Measurements from ENCODE around the gene SRR. TPM values are rescaled to one million over a fixed set of nuclear protein-coding genes. Genes with fewer than 3 reads are reported as not detected.
A peak's percentile ranks its signal among the peaks of the same experiment; 100 is the strongest.
"Not testable (repeated sequence)": the region's sequence is repeated elsewhere in the genome, so short reads cannot be mapped to it uniquely, and the experiment has no call there.

The SRR gene
- total RNA-seq, 1 donor, result 20.6 TPM

DNA sequence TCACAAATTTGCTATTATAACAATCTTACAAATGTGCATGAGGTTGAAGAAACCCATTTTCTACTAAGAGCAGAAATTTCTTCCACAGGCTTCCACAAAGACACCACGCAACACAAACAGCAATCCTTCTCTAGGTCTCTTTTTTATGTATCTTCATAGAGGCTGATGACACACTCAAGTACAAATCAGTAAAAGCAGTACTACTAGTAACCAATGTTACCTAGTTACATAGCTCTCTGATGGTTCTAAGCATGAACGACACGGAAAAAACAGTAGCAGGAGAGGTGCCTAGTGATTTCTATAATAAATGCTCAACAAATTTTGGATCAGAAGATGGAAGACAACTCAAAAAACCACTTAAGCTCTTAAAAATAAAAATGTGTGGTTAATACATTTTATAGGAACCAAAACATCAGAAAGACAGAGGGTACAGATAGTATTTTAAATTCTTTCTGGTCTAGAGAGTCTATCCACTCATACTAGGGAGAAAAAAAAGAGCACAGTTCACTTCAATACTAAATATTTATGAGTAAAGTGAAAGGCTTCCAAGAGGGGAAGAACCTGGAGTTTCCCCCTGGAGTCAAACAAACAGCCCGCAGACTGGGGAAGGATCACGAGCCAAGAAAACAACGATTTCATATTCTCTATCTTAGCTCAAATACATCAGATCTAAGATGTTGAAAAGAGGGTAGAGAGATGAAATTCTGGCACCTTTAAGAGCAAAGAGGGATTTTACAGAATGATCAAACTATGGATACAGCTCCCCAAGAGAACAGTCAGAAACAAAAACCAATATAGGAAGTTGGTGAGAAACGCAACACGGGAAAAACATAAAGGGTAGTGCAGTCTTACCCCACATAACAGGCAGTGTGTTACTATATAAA, 40.3 kb upstream of the SRR start:
- TF ChIP-seq, protein P1, sequence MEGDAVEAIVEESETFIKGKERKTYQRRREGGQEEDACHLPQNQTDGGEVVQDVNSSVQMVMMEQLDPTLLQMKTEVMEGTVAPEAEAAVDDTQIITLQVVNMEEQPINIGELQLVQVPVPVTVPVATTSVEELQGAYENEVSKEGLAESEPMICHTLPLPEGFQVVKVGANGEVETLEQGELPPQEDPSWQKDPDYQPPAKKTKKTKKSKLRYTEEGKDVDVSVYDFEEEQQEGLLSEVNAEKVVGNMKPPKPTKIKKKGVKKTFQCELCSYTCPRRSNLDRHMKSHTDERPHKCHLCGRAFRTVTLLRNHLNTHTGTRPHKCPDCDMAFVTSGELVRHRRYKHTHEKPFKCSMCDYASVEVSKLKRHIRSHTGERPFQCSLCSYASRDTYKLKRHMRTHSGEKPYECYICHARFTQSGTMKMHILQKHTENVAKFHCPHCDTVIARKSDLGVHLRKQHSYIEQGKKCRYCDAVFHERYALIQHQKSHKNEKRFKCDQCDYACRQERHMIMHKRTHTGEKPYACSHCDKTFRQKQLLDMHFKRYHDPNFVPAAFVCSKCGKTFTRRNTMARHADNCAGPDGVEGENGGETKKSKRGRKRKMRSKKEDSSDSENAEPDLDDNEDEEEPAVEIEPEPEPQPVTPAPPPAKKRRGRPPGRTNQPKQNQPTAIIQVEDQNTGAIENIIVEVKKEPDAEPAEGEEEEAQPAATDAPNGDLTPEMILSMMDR (IDR thresholded peaks at IDR 0.05; ENCODE audit: extremely low read depth, low read depth, low read length), result no peak
- Histone ChIP-seq H3K4me3 (ENCODE audit: insufficient read depth, low read length) (peak overlapping the region; percentile 18), H3K79me2 (ENCODE audit: insufficient read depth, low read length) (peaks cover 13% of the 10 kb centered on the region), H3K9me3 (ENCODE audit: low read depth, low read length) (no peaks in the 10 kb centered on the region), H3K36me3 (ENCODE audit: insufficient read depth, low read length) (peaks cover 6% of the 10 kb centered on the region), H4K20me1 (ENCODE audit: insufficient read depth, low read length) (no peaks in the 10 kb centered on the region), H2AFZ (ENCODE audit: low read length) (no peak overlapping the region), H3K27me3 (ENCODE audit: insufficient read depth, low read length) (no peaks in the 10 kb centered on the region), H3K27ac (ENCODE audit: low read depth, low read length) (peak overlapping the region; percentile 81), H3K4me1 (ENCODE audit: insufficient read depth, low read length) (peaks cover 32% of the 10 kb centered on the region), H3K4me2 (ENCODE audit: insufficient read depth, low read length) (peak overlapping the region; percentile 63)
- DNase-seq (ENCODE audit: insufficient read length, low spot score, missing footprints), result peak; percentile 57

DNA sequence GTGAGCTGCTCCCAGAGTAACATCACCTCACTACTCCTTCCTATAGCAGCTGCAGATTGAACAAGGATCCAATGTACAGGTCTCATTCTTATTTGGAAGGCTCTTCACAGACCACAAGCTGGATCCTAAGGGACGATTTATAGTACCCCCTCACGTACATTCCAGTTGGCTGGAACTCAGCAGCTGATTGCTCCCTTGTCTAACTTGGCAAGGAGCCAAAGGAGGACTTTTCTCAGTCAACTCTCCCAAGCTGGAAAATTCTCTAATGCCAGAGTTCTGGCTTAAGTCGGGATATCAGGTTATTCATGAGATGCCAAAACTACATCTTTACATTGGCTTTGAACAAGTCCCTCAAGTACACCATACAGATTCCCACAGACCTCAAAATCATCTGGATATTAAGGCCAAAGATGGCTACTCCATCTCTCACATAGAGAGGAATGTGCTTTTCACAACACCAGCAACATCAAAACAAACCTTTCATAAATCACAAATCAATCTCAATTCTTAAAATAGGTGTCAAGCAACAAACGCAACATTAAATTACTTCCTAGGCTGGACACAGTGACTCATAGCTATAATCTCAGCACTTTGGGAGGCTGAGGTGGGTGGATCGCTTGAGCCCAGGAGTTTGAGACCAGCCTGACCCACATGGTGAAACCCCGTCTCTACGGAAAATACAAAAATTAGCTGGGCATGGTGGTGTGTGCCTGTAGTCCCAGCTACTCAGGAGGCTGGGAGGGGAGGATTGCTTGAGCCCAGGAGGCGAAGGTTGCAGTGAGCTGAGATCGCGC, 39.5 kb upstream of the SRR start:
- peak overlapping the region; percentile 18 for H3K4me3 ChIP-seq (ENCODE audit: insufficient read depth, low read length)
- no peaks in the 10 kb centered on the region for H4K20me1 ChIP-seq (ENCODE audit: insufficient read depth, low read length)
- TF ChIP-seq, protein P1 (IDR thresholded peaks at IDR 0.05; ENCODE audit: extremely low read depth, low read depth, low read length), result no peak
- peaks cover 6% of the 10 kb centered on the region for H3K36me3 ChIP-seq (ENCODE audit: insufficient read depth, low read length)
- H3K9me3 ChIP-seq (ENCODE audit: low read depth, low read length), result no peaks in the 10 kb centered on the region
- DNase-seq (ENCODE audit: insufficient read length, low spot score, missing footprints), result peak; percentile 32
- H3K79me2 ChIP-seq (ENCODE audit: insufficient read depth, low read length), result peaks cover 11% of the 10 kb centered on the region
- peak overlapping the region; percentile 63 for H3K4me2 ChIP-seq (ENCODE audit: insufficient read depth, low read length)
- H3K4me1 ChIP-seq (ENCODE audit: insufficient read depth, low read length), result peaks cover 32% of the 10 kb centered on the region
- peak overlapping the region; percentile 81 for H3K27ac ChIP-seq (ENCODE audit: low read depth, low read length)
- no peaks in the 10 kb centered on the region for H3K27me3 ChIP-seq (ENCODE audit: insufficient read depth, low read length)
- no peak overlapping the region for H2AFZ ChIP-seq (ENCODE audit: low read length)

DNA sequence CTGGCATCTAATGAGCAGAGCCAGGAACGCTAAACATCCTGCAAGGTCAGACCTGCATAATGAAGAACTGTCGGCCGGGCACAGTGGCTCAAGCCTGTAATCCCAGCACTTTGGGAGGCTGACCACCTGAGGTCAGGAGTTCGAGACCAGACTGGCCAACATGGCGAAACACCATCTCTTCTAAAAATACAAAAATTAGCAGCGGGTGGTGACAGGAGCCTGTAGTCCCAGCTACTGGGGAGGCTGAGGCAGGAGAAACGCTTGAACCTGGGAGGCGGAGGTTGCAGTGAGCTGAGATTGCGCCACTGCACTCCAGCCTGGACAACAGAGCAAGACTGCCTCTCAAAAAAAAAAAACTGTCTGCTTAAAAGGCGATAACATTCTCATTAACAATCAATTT, 38.6 kb upstream of the SRR start:
- H3K9me3 ChIP-seq (ENCODE audit: low read depth, low read length); H3K4me2 ChIP-seq (ENCODE audit: insufficient read depth, low read length); H3K27ac ChIP-seq (ENCODE audit: low read depth, low read length); DNase-seq (ENCODE audit: insufficient read length, low spot score, missing footprints); H3K27me3 ChIP-seq (ENCODE audit: insufficient read depth, low read length); H4K20me1 ChIP-seq (ENCODE audit: insufficient read depth, low read length); H2AFZ ChIP-seq (ENCODE audit: low read length); H3K4me3 ChIP-seq (ENCODE audit: insufficient read depth, low read length): not testable (repeated sequence)
- peaks cover 12% of the 10 kb centered on the region for H3K36me3 ChIP-seq (ENCODE audit: insufficient read depth, low read length)
- peaks cover 11% of the 10 kb centered on the region for H3K79me2 ChIP-seq (ENCODE audit: insufficient read depth, low read length)
- peaks cover 30% of the 10 kb centered on the region for H3K4me1 ChIP-seq (ENCODE audit: insufficient read depth, low read length)

DNA sequence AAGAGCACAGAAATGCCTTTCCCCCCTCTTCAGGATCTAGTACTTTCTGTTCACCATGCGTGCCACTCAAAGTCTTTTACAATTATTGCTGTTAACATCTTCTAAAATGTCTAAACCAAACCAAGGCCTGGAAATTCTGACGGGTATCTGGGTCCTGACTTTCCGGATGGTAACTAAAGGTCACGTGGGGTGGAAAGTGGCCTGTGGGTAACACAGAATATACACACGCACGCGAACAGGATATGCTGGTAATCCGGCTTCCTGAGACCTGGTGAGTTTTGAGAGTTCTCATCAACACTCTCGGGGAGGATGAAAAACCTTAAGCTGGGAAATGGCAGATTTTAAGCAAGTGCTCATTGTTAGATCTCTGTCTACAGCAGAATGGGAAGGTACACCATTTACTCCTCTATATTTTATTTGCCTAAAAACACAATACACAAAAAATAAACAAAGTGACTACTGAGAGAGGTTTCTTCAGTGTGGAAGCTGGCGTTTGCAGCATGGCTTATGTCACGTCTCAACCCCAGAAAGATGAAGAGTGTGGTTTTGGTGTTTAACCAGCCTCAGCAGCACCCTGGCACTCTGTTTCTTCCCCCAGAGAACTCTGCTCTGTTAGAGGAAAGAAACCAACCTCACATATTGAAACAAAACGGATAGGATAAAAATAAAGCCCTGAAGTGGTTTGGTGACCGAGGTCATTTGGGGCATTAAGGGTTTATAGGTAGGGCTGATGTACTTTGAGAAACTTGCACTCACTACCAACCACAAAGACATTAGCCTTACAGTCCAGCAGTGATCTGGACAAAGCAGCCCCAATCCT, 37.5 kb upstream of the SRR start:
- H3K4me3 ChIP-seq (ENCODE audit: insufficient read depth, low read length), result no peak overlapping the region
- H3K4me1 ChIP-seq (ENCODE audit: insufficient read depth, low read length), result peaks cover 28% of the 10 kb centered on the region
- no peak overlapping the region for H2AFZ ChIP-seq (ENCODE audit: low read length)
- H3K27ac ChIP-seq (ENCODE audit: low read depth, low read length), result no peak overlapping the region
- H4K20me1 ChIP-seq (ENCODE audit: insufficient read depth, low read length), result no peaks in the 10 kb centered on the region
- peaks cover 10% of the 10 kb centered on the region for H3K79me2 ChIP-seq (ENCODE audit: insufficient read depth, low read length)
- H3K4me2 ChIP-seq (ENCODE audit: insufficient read depth, low read length), result no peak overlapping the region
- peaks cover 12% of the 10 kb centered on the region for H3K36me3 ChIP-seq (ENCODE audit: insufficient read depth, low read length)
- H3K27me3 ChIP-seq (ENCODE audit: insufficient read depth, low read length), result no peaks in the 10 kb centered on the region
- no peak for DNase-seq (ENCODE audit: insufficient read length, low spot score, missing footprints)
- no peaks in the 10 kb centered on the region for H3K9me3 ChIP-seq (ENCODE audit: low read depth, low read length)
- TF ChIP-seq, protein P1 (IDR thresholded peaks at IDR 0.05; ENCODE audit: extremely low read depth, low read depth, low read length), result no peak

Data from osteoblast (primary cell).